Measurements from ENCODE around the gene RPS15. TPM values are rescaled to one million over a fixed set of nuclear protein-coding genes. Genes with fewer than 3 reads are reported as not detected.

RPS15 gene
- total and polyA plus RNA-seq, 9 of the 15 experiments (the other 6 are each of a cell fraction or from before 2014, with no cell fraction given): 605 to 2,791 (median 957) TPM

DNA sequence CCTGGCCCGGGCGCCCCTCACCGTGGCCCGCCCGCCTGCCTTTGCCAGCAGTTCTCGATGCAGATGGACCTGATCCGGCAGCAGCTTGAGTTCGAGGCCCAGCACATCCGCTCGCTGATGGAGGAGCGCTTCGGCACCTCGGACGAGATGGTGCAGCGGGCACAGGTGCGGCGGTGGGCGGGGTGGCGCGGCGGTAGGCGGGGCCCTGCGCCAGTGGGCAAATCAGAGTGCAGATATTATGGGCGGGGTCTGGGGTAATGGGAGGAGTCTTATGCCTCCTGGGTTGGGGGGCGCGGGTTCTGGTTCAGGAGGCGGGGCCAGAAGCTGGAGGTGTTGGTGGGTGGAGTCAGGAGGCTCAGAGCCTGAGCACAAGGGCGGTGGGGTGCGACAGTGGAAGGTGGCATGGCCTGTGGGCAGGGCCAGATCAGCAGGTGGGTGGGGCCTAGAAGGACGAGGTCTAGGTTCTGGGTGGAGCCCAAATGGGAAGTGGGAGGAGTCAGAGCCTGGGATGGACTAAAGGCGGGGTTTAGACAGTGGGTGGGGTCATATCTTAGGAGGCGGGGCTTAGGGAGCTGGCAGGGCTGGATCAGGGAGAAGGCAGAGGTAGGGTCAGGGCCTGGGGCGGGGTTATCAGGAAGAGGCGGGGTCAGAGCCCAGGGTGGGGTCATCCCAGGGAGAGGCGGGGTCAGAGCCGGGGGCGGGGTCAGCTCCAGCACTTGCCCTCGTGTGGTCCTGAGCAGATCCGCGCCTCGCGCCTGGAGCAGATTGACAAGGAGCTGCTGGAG lies 17.3 kb downstream of the RPS15 start (continued):
- TF ChIP-seq KHSRP (IDR thresholded peaks at IDR 0.05) (no peak), CXXC5 (CRISPR knock-in tag; IDR thresholded peaks at IDR 0.05) (0 out of 2 replicates have a peak, but pooled peaks have one; percentile 24), PTBP1 (IDR thresholded peaks at IDR 0.05; ENCODE audit: low read depth, low read length) (peak; percentile 69; the same call in 1 of the 2 replicates), CHD1 (IDR thresholded peaks at IDR 0.05; ENCODE audit: low read length) (no peak), PML (IDR thresholded peaks at IDR 0.05; ENCODE audit: low read length) (no peak), BRD4 (IDR thresholded peaks at IDR 0.05) (no peak), THRAP3 (IDR thresholded peaks at IDR 0.05; ENCODE audit: borderline replicate concordance) (no peak), HDAC3 (IDR thresholded peaks at IDR 0.05; ENCODE audit: borderline replicate concordance, partially characterized antibody) (no peak), OTX1 (CRISPR knock-in tag; IDR thresholded peaks at IDR 0.05) (peak; percentile 65; the same call in 1 of the 2 replicates), RBM22 (IDR thresholded peaks at IDR 0.05; ENCODE audit: low read depth, low read length, poor library complexity, severe bottlenecking) (peak; percentile 92), XRCC4 (IDR thresholded peaks at IDR 0.05; ENCODE audit: extremely low read depth, insufficient read depth, insufficient read length) (no peak)
- TF ChIP-seq, protein P1, sequence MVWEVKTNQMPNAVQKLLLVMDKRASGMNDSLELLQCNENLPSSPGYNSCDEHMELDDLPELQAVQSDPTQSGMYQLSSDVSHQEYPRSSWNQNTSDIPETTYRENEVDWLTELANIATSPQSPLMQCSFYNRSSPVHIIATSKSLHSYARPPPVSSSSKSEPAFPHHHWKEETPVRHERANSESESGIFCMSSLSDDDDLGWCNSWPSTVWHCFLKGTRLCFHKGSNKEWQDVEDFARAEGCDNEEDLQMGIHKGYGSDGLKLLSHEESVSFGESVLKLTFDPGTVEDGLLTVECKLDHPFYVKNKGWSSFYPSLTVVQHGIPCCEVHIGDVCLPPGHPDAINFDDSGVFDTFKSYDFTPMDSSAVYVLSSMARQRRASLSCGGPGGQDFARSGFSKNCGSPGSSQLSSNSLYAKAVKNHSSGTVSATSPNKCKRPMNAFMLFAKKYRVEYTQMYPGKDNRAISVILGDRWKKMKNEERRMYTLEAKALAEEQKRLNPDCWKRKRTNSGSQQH (CRISPR knock-in tag; IDR thresholded peaks at IDR 0.05): no peak
- TF ChIP-seq, protein P2, sequence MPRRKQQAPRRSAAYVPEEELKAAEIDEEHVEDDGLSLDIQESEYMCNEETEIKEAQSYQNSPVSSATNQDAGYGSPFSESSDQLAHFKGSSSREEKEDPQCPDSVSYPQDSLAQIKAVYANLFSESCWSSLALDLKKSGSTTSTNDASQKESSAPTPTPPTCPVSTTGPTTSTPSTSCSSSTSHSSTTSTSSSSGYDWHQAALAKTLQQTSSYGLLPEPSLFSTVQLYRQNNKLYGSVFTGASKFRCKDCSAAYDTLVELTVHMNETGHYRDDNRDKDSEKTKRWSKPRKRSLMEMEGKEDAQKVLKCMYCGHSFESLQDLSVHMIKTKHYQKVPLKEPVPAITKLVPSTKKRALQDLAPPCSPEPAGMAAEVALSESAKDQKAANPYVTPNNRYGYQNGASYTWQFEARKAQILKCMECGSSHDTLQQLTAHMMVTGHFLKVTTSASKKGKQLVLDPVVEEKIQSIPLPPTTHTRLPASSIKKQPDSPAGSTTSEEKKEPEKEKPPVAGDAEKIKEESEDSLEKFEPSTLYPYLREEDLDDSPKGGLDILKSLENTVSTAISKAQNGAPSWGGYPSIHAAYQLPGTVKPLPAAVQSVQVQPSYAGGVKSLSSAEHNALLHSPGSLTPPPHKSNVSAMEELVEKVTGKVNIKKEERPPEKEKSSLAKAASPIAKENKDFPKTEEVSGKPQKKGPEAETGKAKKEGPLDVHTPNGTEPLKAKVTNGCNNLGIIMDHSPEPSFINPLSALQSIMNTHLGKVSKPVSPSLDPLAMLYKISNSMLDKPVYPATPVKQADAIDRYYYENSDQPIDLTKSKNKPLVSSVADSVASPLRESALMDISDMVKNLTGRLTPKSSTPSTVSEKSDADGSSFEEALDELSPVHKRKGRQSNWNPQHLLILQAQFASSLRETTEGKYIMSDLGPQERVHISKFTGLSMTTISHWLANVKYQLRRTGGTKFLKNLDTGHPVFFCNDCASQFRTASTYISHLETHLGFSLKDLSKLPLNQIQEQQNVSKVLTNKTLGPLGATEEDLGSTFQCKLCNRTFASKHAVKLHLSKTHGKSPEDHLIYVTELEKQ (CRISPR knock-in tag; IDR thresholded peaks at IDR 0.05): no peak
- TF ChIP-seq, protein P3, sequence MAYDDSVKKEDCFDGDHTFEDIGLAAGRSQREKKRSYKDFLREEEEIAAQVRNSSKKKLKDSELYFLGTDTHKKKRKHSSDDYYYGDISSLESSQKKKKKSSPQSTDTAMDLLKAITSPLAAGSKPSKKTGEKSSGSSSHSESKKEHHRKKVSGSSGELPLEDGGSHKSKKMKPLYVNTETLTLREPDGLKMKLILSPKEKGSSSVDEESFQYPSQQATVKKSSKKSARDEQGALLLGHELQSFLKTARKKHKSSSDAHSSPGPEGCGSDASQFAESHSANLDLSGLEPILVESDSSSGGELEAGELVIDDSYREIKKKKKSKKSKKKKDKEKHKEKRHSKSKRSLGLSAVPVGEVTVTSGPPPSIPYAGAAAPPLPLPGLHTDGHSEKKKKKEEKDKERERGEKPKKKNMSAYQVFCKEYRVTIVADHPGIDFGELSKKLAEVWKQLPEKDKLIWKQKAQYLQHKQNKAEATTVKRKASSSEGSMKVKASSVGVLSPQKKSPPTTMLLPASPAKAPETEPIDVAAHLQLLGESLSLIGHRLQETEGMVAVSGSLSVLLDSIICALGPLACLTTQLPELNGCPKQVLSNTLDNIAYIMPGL (CRISPR knock-in tag; IDR thresholded peaks at IDR 0.05): no peak
- TF ChIP-seq, protein P4, sequence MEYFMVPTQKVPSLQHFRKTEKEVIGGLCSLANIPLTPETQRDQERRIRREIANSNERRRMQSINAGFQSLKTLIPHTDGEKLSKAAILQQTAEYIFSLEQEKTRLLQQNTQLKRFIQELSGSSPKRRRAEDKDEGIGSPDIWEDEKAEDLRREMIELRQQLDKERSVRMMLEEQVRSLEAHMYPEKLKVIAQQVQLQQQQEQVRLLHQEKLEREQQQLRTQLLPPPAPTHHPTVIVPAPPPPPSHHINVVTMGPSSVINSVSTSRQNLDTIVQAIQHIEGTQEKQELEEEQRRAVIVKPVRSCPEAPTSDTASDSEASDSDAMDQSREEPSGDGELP (CRISPR knock-in tag; IDR thresholded peaks at IDR 0.05; ENCODE audit: borderline replicate concordance): peak; percentile 51; the same call in 1 of the 2 replicates
- TF ChIP-seq, protein P5, sequence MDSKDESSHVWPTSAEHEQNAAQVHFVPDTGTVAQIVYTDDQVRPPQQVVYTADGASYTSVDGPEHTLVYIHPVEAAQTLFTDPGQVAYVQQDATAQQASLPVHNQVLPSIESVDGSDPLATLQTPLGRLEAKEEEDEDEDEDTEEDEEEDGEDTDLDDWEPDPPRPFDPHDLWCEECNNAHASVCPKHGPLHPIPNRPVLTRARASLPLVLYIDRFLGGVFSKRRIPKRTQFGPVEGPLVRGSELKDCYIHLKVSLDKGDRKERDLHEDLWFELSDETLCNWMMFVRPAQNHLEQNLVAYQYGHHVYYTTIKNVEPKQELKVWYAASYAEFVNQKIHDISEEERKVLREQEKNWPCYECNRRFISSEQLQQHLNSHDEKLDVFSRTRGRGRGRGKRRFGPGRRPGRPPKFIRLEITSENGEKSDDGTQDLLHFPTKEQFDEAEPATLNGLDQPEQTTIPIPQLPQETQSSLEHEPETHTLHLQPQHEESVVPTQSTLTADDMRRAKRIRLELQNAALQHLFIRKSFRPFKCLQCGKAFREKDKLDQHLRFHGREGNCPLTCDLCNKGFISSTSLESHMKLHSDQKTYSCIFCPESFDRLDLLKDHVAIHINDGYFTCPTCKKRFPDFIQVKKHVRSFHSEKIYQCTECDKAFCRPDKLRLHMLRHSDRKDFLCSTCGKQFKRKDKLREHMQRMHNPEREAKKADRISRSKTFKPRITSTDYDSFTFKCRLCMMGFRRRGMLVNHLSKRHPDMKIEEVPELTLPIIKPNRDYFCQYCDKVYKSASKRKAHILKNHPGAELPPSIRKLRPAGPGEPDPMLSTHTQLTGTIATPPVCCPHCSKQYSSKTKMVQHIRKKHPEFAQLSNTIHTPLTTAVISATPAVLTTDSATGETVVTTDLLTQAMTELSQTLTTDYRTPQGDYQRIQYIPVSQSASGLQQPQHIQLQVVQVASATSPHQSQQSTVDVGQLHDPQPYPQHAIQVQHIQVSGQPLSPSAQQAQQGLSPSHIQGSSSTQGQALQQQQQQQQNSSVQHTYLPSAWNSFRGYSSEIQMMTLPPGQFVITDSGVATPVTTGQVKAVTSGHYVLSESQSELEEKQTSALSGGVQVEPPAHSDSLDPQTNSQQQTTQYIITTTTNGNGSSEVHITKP (IDR thresholded peaks at IDR 0.05; ENCODE audit: partially characterized antibody): peak; percentile 5

Measured in K562 (cell line).